ENCODE results near the gene DYNLT5. TPM values are rescaled to one million over a fixed set of nuclear protein-coding genes. Genes with fewer than 3 reads are reported as not detected.

The DYNLT5 gene
- polyA plus RNA-seq, 1 donor (not counting 4 experiments of a cell fraction or from before 2014, with no cell fraction given) = not detected

GRCh38 chr1:66739401-66740157 is 12.7 kb upstream of the DYNLT5 start:
- H3K79me2 ChIP-seq (ENCODE audit: control insufficient read depth, insufficient read depth, low read length) = no peaks in the 10 kb centered on the region
- no peaks in the 10 kb centered on the region for H3K36me3 ChIP-seq (ENCODE audit: control insufficient read depth in 2 of 2, extremely low read depth in 1 of 2, insufficient read depth in 2 of 2, low read length in 2 of 2)
- no peaks in the 10 kb centered on the region for H3K4me1 ChIP-seq (ENCODE audit: control insufficient read depth, extremely low read depth, insufficient read depth, low read length)
- H4K20me1 ChIP-seq (ENCODE audit: control insufficient read depth, extremely low read depth, insufficient read depth, low read length) = no peaks in the 10 kb centered on the region
- H3K27ac ChIP-seq (ENCODE audit: control insufficient read depth, insufficient read depth, low read length) = no peak overlapping the region
- H3K4me3 ChIP-seq (ENCODE audit: control insufficient read depth in 2 of 3, extremely low read depth in 1 of 3, insufficient read depth in 2 of 3, low read depth in 1 of 3, low read length in 3 of 3) = no peak overlapping the region
- H3K9me3 ChIP-seq (ENCODE audit: control insufficient read depth, low read depth, low read length) = no peaks in the 10 kb centered on the region
- no peak overlapping the region for H3K9ac ChIP-seq (ENCODE audit: control insufficient read depth, extremely low read depth, insufficient read depth, low read length)
- no peak for DNase-seq (ENCODE audit: low read depth, low spot score)
- no peak for FAIRE-seq
- H2AFZ ChIP-seq (ENCODE audit: control insufficient read depth, low read length) = no peak overlapping the region
- no peaks in the 10 kb centered on the region for H3K27me3 ChIP-seq (ENCODE audit: control insufficient read depth, extremely low read depth, insufficient read depth, low read length)
- no peak overlapping the region for H3K4me2 ChIP-seq (ENCODE audit: control insufficient read depth, extremely low read depth, insufficient read depth, low read depth, low read length)
- dilution Hi-C loops (cut with MboI; ENCODE audit: extremely low pct_ligation_motif_present, low sequenced_read_pairs) = no loop called here
- no peaks in the 10 kb centered on the region for H3K9me1 ChIP-seq (ENCODE audit: control insufficient read depth, extremely low read depth, insufficient read depth, low read length)
- TF ChIP-seq, protein P1, sequence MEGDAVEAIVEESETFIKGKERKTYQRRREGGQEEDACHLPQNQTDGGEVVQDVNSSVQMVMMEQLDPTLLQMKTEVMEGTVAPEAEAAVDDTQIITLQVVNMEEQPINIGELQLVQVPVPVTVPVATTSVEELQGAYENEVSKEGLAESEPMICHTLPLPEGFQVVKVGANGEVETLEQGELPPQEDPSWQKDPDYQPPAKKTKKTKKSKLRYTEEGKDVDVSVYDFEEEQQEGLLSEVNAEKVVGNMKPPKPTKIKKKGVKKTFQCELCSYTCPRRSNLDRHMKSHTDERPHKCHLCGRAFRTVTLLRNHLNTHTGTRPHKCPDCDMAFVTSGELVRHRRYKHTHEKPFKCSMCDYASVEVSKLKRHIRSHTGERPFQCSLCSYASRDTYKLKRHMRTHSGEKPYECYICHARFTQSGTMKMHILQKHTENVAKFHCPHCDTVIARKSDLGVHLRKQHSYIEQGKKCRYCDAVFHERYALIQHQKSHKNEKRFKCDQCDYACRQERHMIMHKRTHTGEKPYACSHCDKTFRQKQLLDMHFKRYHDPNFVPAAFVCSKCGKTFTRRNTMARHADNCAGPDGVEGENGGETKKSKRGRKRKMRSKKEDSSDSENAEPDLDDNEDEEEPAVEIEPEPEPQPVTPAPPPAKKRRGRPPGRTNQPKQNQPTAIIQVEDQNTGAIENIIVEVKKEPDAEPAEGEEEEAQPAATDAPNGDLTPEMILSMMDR (optimal IDR thresholded peaks at IDR 0.05 in 1 of 3, IDR thresholded peaks at IDR 0.05 in 1 of 3, conservative IDR thresholded peaks at IDR 0.05 in 1 of 3; ENCODE audit: extremely low read depth in 1 of 3, insufficient read depth in 2 of 3, low read length in 3 of 3) = no peak

DNA sequence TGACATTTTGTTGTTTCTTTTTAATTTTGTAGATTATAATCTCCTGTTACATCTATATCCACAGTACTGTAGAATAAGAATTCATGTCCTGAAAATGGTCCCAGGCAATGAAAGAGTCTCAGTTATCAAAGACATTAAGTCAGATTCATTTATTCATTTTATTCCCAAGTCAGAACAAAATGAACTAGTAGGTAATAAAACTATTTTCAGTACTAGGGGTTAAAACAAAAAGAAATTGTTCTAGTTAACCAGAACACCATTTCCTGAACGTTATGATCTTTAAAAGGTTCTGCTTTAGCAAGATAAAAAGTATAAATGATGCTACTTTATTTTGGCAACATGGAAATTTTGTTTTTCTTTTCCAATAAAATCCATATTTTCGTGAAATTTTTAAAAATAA is 6.8 kb upstream of the DYNLT5 start:
- no peak overlapping the region for H3K4me3 ChIP-seq (ENCODE audit: control insufficient read depth in 2 of 3, extremely low read depth in 1 of 3, insufficient read depth in 2 of 3, low read depth in 1 of 3, low read length in 3 of 3)
- dilution Hi-C loops (cut with MboI; ENCODE audit: extremely low pct_ligation_motif_present, low sequenced_read_pairs) = no loop called here

More for the DNA sequence above, 6.8 kb upstream of the DYNLT5 start:
- no peaks in the 10 kb centered on the region for H3K36me3 ChIP-seq (ENCODE audit: control insufficient read depth in 2 of 2, extremely low read depth in 1 of 2, insufficient read depth in 2 of 2, low read length in 2 of 2)
- no peak overlapping the region for H3K27ac ChIP-seq (ENCODE audit: control insufficient read depth, insufficient read depth, low read length)
- H2AFZ ChIP-seq (ENCODE audit: control insufficient read depth, low read length) = no peak overlapping the region
- no peak overlapping the region for H3K4me2 ChIP-seq (ENCODE audit: control insufficient read depth, extremely low read depth, insufficient read depth, low read depth, low read length)
- no peaks in the 10 kb centered on the region for H3K4me1 ChIP-seq (ENCODE audit: control insufficient read depth, extremely low read depth, insufficient read depth, low read length)
- H3K9ac ChIP-seq (ENCODE audit: control insufficient read depth, extremely low read depth, insufficient read depth, low read length) = no peak overlapping the region
- H3K9me3 ChIP-seq (ENCODE audit: control insufficient read depth, low read depth, low read length) = no peaks in the 10 kb centered on the region
- no peak for FAIRE-seq
- H3K79me2 ChIP-seq (ENCODE audit: control insufficient read depth, insufficient read depth, low read length) = no peaks in the 10 kb centered on the region
- H3K9me1 ChIP-seq (ENCODE audit: control insufficient read depth, extremely low read depth, insufficient read depth, low read length) = no peaks in the 10 kb centered on the region
- no peaks in the 10 kb centered on the region for H3K27me3 ChIP-seq (ENCODE audit: control insufficient read depth, extremely low read depth, insufficient read depth, low read length)
- TF ChIP-seq, protein P1 (optimal IDR thresholded peaks at IDR 0.05 in 1 of 3, IDR thresholded peaks at IDR 0.05 in 1 of 3, conservative IDR thresholded peaks at IDR 0.05 in 1 of 3; ENCODE audit: extremely low read depth in 1 of 3, insufficient read depth in 2 of 3, low read length in 3 of 3) = no peak
- TF ChIP-seq EZH2 (IDR thresholded peaks at IDR 0.05; ENCODE audit: low read length) = no peak
- H4K20me1 ChIP-seq (ENCODE audit: control insufficient read depth, extremely low read depth, insufficient read depth, low read length) = no peaks in the 10 kb centered on the region
- no peak for DNase-seq (ENCODE audit: low read depth, low spot score)

Data from keratinocyte (primary cell).